Diencephalon (tissue), 1 donor: ENCODE measurements around the gene CDC123. TPM values are rescaled to one million over a fixed set of nuclear protein-coding genes. Genes with fewer than 3 reads are reported as not detected.

Experiments used
- total RNA-seq: library from RNA; depleted of rRNA; stranded (reverse); fragments of >200 nt; gene quantifications from one replicate; pipeline ENCODE4 v1.2.3, GENCODE V29; 2014

CDC123 gene
- 102 TPM for total RNA-seq

GRCh38 chr10:12195603-12196506 lies at the start of gene CDC123, which contains the start of gene NUDT5:
Gene CDC123 (plus strand): TSS chr10:12196188. CDS start chr10:12196246, 58 bp downstream.
Gene NUDT5 (minus strand): TSS chr10:12195891. CDS start chr10:12186291, 9,600 bp downstream.

Other genes starting within 250 kb of the CDC123 start
- 22.6 TPM for gene UPF2, start 153.4 kb upstream of the CDC123 start, total RNA-seq
- gene DHTKD1, start 127.2 kb upstream of the CDC123 start, total RNA-seq: 66.2 TPM
- gene SEC61A2, start 66.5 kb upstream of the CDC123 start, total RNA-seq: 87.0 TPM
- gene NUDT5, start 297 bp upstream of the CDC123 start, total RNA-seq: 18.2 TPM
- 26.5 TPM for gene CAMK1D, start 153.4 kb downstream of the CDC123 start, total RNA-seq